ENCODE results near the gene LAG3. TPM values are rescaled to one million over a fixed set of nuclear protein-coding genes. Genes with fewer than 3 reads are reported as not detected.
"Not testable (repeated sequence)": the region's sequence is repeated elsewhere in the genome, so short reads cannot be mapped to it uniquely, and the experiment has no call there.

LAG3 gene
- total and polyA plus RNA-seq, 5 experiments from 2014 or later = 0.47 to 14.5 (median 0.60) TPM

- Mint-ChIP-seq H3K27me3 (no peaks in the 10 kb centered on the region), H3K27ac (no peak overlapping the region), H3K4me3 (no peak overlapping the region), H3K36me3 (peaks cover 0 to 16% (median 5%) of the 10 kb centered on the region in 3 donors), H3K9me3 (no peaks in the 10 kb centered on the region), H3K4me1 (peaks cover 13 to 18% (median 15%) of the 10 kb centered on the region in 4 donors)
- no peak for DNase-seq
- ATAC-seq = no peak
- POLR2A ChIA-PET = no interaction called here
Observed at GRCh38 chr12:6742834-6743233, 29.5 kb upstream of the LAG3 start.

- Mint-ChIP-seq H3K4me1 (peaks cover 13 to 18% (median 15%) of the 10 kb centered on the region in 4 donors), H3K27ac (peak overlapping the region in 2 of 10 donors; percentile 11 to 40), H3K36me3 (peaks cover 0 to 21% (median 8%) of the 10 kb centered on the region in 3 donors)
- H3K27me3 Mint-ChIP-seq, H3K4me3 Mint-ChIP-seq, H3K9me3 Mint-ChIP-seq, DNase-seq, POLR2A ChIA-PET, ATAC-seq: not testable (repeated sequence)
Observed at GRCh38 chr12:6743300-6743699, 29.0 kb upstream of the LAG3 start.

- peak; percentile 79 to 94 for ATAC-seq
- POLR2A ChIA-PET = interaction anchor here (0.8 to 1.2 kb wide), 2 partner anchors 14 to 22 kb away, joined by 3 read pairs; partner anchors contain the start of gene COPS7A
- Mint-ChIP-seq H3K27me3 (no peaks in the 10 kb centered on the region), H3K36me3 (peaks cover 0 to 46% (median 9%) of the 10 kb centered on the region in 3 donors), H3K4me1 (peaks cover 13 to 20% (median 18%) of the 10 kb centered on the region in 4 donors), H3K27ac (peak overlapping the region; percentile 56 to 92 (median 84)), H3K9me3 (no peaks in the 10 kb centered on the region), H3K4me3 (peak overlapping the region in 2 of 10 donors; percentile 5 to 17)
- DNase-seq = peak in 3 of 10 donors; percentile 22 to 47 (median 36)
Observed at GRCh38 chr12:6745741-6746525, 26.4 kb upstream of the LAG3 start.

- H3K27ac Mint-ChIP-seq = peak overlapping the region in 7 of 10 donors; percentile 9 to 57 (median 45)
- POLR2A ChIA-PET = interaction anchor here (0.8 kb wide), 1 partner anchor 15 kb away, joined by 3 read pairs; no protein-coding TSS in a partner anchor
- H3K4me3 Mint-ChIP-seq = peak overlapping the region in 1 of 10 donors; percentile 30
- H3K36me3 Mint-ChIP-seq = peaks cover 0 to 55% (median 9%) of the 10 kb centered on the region in 3 donors
- DNase-seq (no peak), ATAC-seq (no peak)
- H3K4me1 Mint-ChIP-seq = peaks cover 18 to 31% (median 27%) of the 10 kb centered on the region in 4 donors
- H3K27me3 Mint-ChIP-seq = no peaks in the 10 kb centered on the region
- H3K9me3 Mint-ChIP-seq = no peaks in the 10 kb centered on the region
Observed at GRCh38 chr12:6747216-6747615, 25.1 kb upstream of the LAG3 start.

GRCh38 chr12:6748761-6749160, 23.6 kb upstream of the LAG3 start:
- POLR2A ChIA-PET = no interaction called here
- peak overlapping the region in 2 of 10 donors; percentile 10 to 14 for H3K4me3 Mint-ChIP-seq
- H3K27me3 Mint-ChIP-seq = peaks cover 0 to 2% (median 0%) of the 10 kb centered on the region in 5 donors
- H3K36me3 Mint-ChIP-seq = peaks cover 0 to 55% (median 9%) of the 10 kb centered on the region in 3 donors
- no peak for DNase-seq
- no peak overlapping the region for H3K27ac Mint-ChIP-seq
- no peaks in the 10 kb centered on the region for H3K9me3 Mint-ChIP-seq
- no peak for ATAC-seq
- H3K4me1 Mint-ChIP-seq = peaks cover 22 to 46% (median 37%) of the 10 kb centered on the region in 4 donors

- H3K27ac Mint-ChIP-seq = peak overlapping the region in 4 of 10 donors; percentile 56 to 99 (median 73)
Observed at GRCh38 chr12:6750506-6750905, 21.8 kb upstream of the LAG3 start.

GRCh38 chr12:6751767-6752166, 20.6 kb upstream of the LAG3 start:
- peaks cover 0 to 48% (median 9%) of the 10 kb centered on the region in 3 donors for H3K36me3 Mint-ChIP-seq

More at GRCh38 chr12:6750506-6750905, 21.8 kb upstream of the LAG3 start:
- DNase-seq = no peak
- Mint-ChIP-seq H3K27me3 (peaks cover 0 to 2% (median 0%) of the 10 kb centered on the region in 5 donors), H3K4me3 (peak overlapping the region in 2 of 10 donors; percentile 26 to 45), H3K9me3 (no peaks in the 10 kb centered on the region), H3K4me1 (peaks cover 15 to 42% (median 32%) of the 10 kb centered on the region in 4 donors), H3K36me3 (peaks cover 0 to 55% (median 9%) of the 10 kb centered on the region in 3 donors)
- POLR2A ChIA-PET = interaction anchor here (4.2 kb wide), 1 partner anchor 26 kb away, joined by 40 read pairs; the partner anchor contains the start of gene COPS7A
- no peak for ATAC-seq

GRCh38 chr12:6752167-6752920, 20.0 kb upstream of the LAG3 start:
- ATAC-seq (no peak), DNase-seq (peak in 5 of 10 donors; percentile 26 to 75 (median 37))
- H3K4me1 Mint-ChIP-seq = peaks cover 11 to 36% (median 24%) of the 10 kb centered on the region in 4 donors
- POLR2A ChIA-PET = interaction anchor here (0.5 to 4.2 kb wide), 30 partner anchors 8 to 356 kb away, joined by 3 to 40 read pairs (median 5); partner anchors contain the start of genes C12orf57, CD4, COPS7A and GAPDH
- H3K9me3 Mint-ChIP-seq = no peaks in the 10 kb centered on the region
- peak overlapping the region; percentile 84 to 100 (median 98) for H3K27ac Mint-ChIP-seq
- peaks cover 0 to 43% (median 9%) of the 10 kb centered on the region in 3 donors for H3K36me3 Mint-ChIP-seq
- H3K4me3 Mint-ChIP-seq = peak overlapping the region; percentile 92 to 98 (median 94)
- peaks cover 0 to 2% (median 0%) of the 10 kb centered on the region in 5 donors for H3K27me3 Mint-ChIP-seq

More at GRCh38 chr12:6751767-6752166, 20.6 kb upstream of the LAG3 start:
- no peak for ATAC-seq
- Mint-ChIP-seq H3K4me3 (peak overlapping the region; percentile 92 to 98 (median 94)), H3K27ac (peak overlapping the region; percentile 84 to 100 (median 98)), H3K4me1 (peaks cover 11 to 36% (median 26%) of the 10 kb centered on the region in 4 donors), H3K27me3 (peaks cover 0 to 2% (median 0%) of the 10 kb centered on the region in 5 donors), H3K9me3 (no peaks in the 10 kb centered on the region)
- DNase-seq = no peak
- POLR2A ChIA-PET = interaction anchor here (1.6 to 4.2 kb wide), 5 partner anchors 7 to 101 kb away, joined by 4 to 40 read pairs (median 16); partner anchors contain the start of genes COPS7A and USP5

GRCh38 chr12:6752921-6753771, 19.2 kb upstream of the LAG3 start, which contains the start of gene MLF2:
Gene MLF2, minus strand, starts transcription at chr12:6753141. Its CDS starts 807 bp downstream, at chr12:6752334.
- DNase-seq = peak; percentile 93 to 98 (median 96)
- Mint-ChIP-seq H3K4me3 (peak within 1 kb of the TSS; percentile 92 to 98 (median 94)), H3K9me3 (no peaks in the 10 kb centered on the region), H3K4me1 (peaks cover 11 to 36% (median 24%) of the 10 kb centered on the region in 4 donors), H3K27me3 (peaks cover 0 to 2% (median 0%) of the 10 kb centered on the region in 5 donors), H3K36me3 (peaks cover 0 to 35% (median 2%) of the 10 kb centered on the region in 3 donors), H3K27ac (peak within 1 kb of the TSS; percentile 95 to 100 (median 98))
- ATAC-seq = peak; percentile 92 to 95
- POLR2A ChIA-PET = interaction anchor here (0.7 to 4.2 kb wide), 34 partner anchors 9 to 355 kb away, joined by 3 to 40 read pairs (median 5); partner anchors contain the start of genes C12orf57, CD4, COPS7A and GAPDH

- DNase-seq = no peak
- Mint-ChIP-seq H3K4me3 (peak overlapping the region; percentile 92 to 98 (median 94)), H3K36me3 (peaks cover 0 to 28% (median 0%) of the 10 kb centered on the region in 3 donors), H3K4me1 (peaks cover 11 to 36% (median 24%) of the 10 kb centered on the region in 4 donors), H3K27me3 (peaks cover 0 to 2% (median 0%) of the 10 kb centered on the region in 5 donors), H3K27ac (peak overlapping the region; percentile 95 to 100 (median 98)), H3K9me3 (no peaks in the 10 kb centered on the region)
- no peak for ATAC-seq
- POLR2A ChIA-PET = interaction anchor here (0.7 to 4.2 kb wide), 25 partner anchors 14 to 354 kb away, joined by 3 to 40 read pairs (median 5); partner anchors contain the start of genes C12orf57, COPS7A, GAPDH and GPR162
Observed at GRCh38 chr12:6753772-6754356, 18.5 kb upstream of the LAG3 start.
